ENCODE results near the gene DCDC2C. TPM values are rescaled to one million over a fixed set of nuclear protein-coding genes. Genes with fewer than 3 reads are reported as not detected.
"Not testable (repeated sequence)": the region's sequence is repeated elsewhere in the genome, so short reads cannot be mapped to it uniquely, and the experiment has no call there.

Gene DCDC2C
- total RNA-seq, 1 donor from 2014 or later, result not detected

GRCh38 chr2:3805201-3805939, 102.0 kb downstream of the DCDC2C start:
- DNase-seq (no peak), ATAC-seq (no peak)
- Histone ChIP-seq H3K4me3 (no peak overlapping the region), H3K27ac (no peak overlapping the region), H3K27me3 (no peaks in the 10 kb centered on the region), H3K36me3 (no peaks in the 10 kb centered on the region), H3K9me3 (no peaks in the 10 kb centered on the region), H3K4me1 (no peaks in the 10 kb centered on the region)
- TF ChIP-seq CTCF (IDR thresholded peaks at IDR 0.05), result peak; percentile 29
- intact Hi-C loops (cut with DNase I), result no loop called here

- Histone ChIP-seq H3K4me1 (no peaks in the 10 kb centered on the region), H3K9me3 (no peaks in the 10 kb centered on the region), H3K27ac (no peak overlapping the region), H3K4me3 (no peak overlapping the region), H3K36me3 (no peaks in the 10 kb centered on the region), H3K27me3 (no peaks in the 10 kb centered on the region)
- intact Hi-C loops (cut with DNase I), result no loop called here
- no peak for TF ChIP-seq CTCF (IDR thresholded peaks at IDR 0.05)
- DNase-seq (no peak), ATAC-seq (no peak)
Measured at GRCh38 chr2:3806168-3806567, 102.8 kb downstream of the DCDC2C start.

- no peak overlapping the region for H3K27ac ChIP-seq
- intact Hi-C loops (cut with DNase I), result no loop called here
- no peaks in the 10 kb centered on the region for H3K9me3 ChIP-seq
- DNase-seq (no peak), ATAC-seq (no peak)
- TF ChIP-seq CTCF (IDR thresholded peaks at IDR 0.05), result no peak
- no peaks in the 10 kb centered on the region for H3K4me1 ChIP-seq
- H3K4me3 ChIP-seq, result no peak overlapping the region
- no peaks in the 10 kb centered on the region for H3K36me3 ChIP-seq
- H3K27me3 ChIP-seq, result no peaks in the 10 kb centered on the region
Measured at GRCh38 chr2:3806730-3807129, 103.4 kb downstream of the DCDC2C start.

- DNase-seq (no peak), ATAC-seq (no peak)
- Histone ChIP-seq H3K36me3 (no peaks in the 10 kb centered on the region), H3K4me3 (no peak overlapping the region), H3K4me1 (no peaks in the 10 kb centered on the region), H3K27me3 (no peaks in the 10 kb centered on the region), H3K27ac (no peak overlapping the region), H3K9me3 (no peaks in the 10 kb centered on the region)
- intact Hi-C loops (cut with DNase I), result no loop called here
- no peak for TF ChIP-seq CTCF (IDR thresholded peaks at IDR 0.05)
Measured at GRCh38 chr2:3807853-3808252, 104.5 kb downstream of the DCDC2C start.

- intact Hi-C loops (cut with DNase I), result no loop called here
- no peak overlapping the region for H3K27ac ChIP-seq
Measured at GRCh38 chr2:3814706-3815245, 111.4 kb downstream of the DCDC2C start.

GRCh38 chr2:3817144-3817543, 113.8 kb downstream of the DCDC2C start:
- H3K9me3 ChIP-seq, result peaks cover 12% of the 10 kb centered on the region
- H3K4me1 ChIP-seq; H3K27me3 ChIP-seq; H3K4me3 ChIP-seq; DNase-seq; H3K27ac ChIP-seq; intact Hi-C loops (cut with DNase I); ATAC-seq; H3K36me3 ChIP-seq: not testable (repeated sequence)

More at GRCh38 chr2:3814706-3815245, 111.4 kb downstream of the DCDC2C start:
- Histone ChIP-seq H3K4me1 (no peaks in the 10 kb centered on the region), H3K27me3 (no peaks in the 10 kb centered on the region), H3K9me3 (peaks cover 12% of the 10 kb centered on the region), H3K4me3 (no peak overlapping the region), H3K36me3 (no peaks in the 10 kb centered on the region)
- DNase-seq (no peak), ATAC-seq (no peak)
- no peak for TF ChIP-seq CTCF (IDR thresholded peaks at IDR 0.05)

Data from upper lobe of right lung (tissue), 1 donor.